ENCODE data around the gene CTSV.
"Not testable (repeated sequence)": the region's sequence is repeated elsewhere in the genome, so short reads cannot be mapped to it uniquely, and the experiment has no call there.

CTSV gene

DNA sequence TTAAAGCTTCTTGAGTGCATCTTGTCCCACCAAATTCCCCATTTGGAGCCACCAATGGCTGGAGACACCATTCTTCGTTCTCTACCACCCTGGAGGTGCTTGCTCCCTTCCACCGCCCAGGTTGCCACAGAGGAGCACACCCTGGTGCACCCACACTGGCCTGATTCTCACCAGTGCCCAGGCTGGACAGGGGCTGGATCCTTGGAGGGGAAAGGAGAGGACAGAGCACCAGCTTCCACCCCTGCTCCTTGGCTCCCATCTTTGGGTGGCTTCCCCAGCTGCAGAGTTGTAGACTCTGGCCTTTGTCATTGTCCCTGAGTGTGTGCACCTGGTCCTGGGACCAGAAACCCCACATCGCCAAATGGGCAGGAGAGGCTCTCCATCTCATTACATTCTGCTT, 21.9 kb upstream of the CTSV start:
- no peaks in the 10 kb centered on the region for H3K36me3 ChIP-seq (replicated peaks)
- no peaks in the 10 kb centered on the region for H3K4me1 ChIP-seq
- DNase-seq (ENCODE audit: low spot score in 2 of 2) = no peak
- H3K4me3 ChIP-seq = no peak overlapping the region
- in situ Hi-C loops (cut with MboI; ENCODE audit: low sequenced_read_pairs) = no loop called here
- no peaks in the 10 kb centered on the region for H3K27me3 ChIP-seq (ENCODE audit: low read depth)
- no peaks in the 10 kb centered on the region for H3K9me3 ChIP-seq

- Histone ChIP-seq H3K36me3 (replicated peaks) (no peaks in the 10 kb centered on the region), H3K9me3 (no peaks in the 10 kb centered on the region), H3K27me3 (ENCODE audit: low read depth) (no peaks in the 10 kb centered on the region), H3K4me1 (no peaks in the 10 kb centered on the region), H3K4me3 (no peak overlapping the region)
- in situ Hi-C loops (cut with MboI; ENCODE audit: low sequenced_read_pairs) = no loop called here
- no peak for DNase-seq (ENCODE audit: low spot score in 2 of 2)
Observed at GRCh38 chr9:97059626-97060025, 20.7 kb upstream of the CTSV start.

DNA sequence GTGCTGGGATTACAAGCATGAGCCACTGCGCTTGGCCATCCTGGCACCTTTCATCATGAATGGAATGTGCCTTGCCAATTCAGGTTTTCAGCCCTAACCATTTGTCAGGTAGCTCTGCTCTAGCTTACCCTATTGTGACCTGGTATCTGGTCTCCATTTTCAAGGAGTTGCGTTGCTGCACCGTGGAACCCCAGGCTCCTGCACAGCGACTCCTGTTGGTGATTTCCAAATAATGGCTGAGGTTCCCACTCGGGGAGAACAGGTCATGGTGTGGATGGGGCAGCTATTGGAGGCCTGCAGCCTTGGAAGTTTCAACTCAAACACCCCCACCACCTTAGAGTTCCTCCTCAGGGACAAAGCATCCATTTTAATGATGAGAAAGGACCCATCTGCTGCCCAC, 18.7 kb upstream of the CTSV start:
- no peak overlapping the region for H3K4me3 ChIP-seq
- no peaks in the 10 kb centered on the region for H3K9me3 ChIP-seq
- DNase-seq (ENCODE audit: low spot score in 2 of 2) = no peak
- H3K36me3 ChIP-seq (replicated peaks) = no peaks in the 10 kb centered on the region
- in situ Hi-C loops (cut with MboI; ENCODE audit: low sequenced_read_pairs) = no loop called here
- H3K4me1 ChIP-seq = no peaks in the 10 kb centered on the region
- no peaks in the 10 kb centered on the region for H3K27me3 ChIP-seq (ENCODE audit: low read depth)

GRCh38 chr9:97055891-97056290, 16.9 kb upstream of the CTSV start:
- H3K36me3 ChIP-seq (replicated peaks); DNase-seq (ENCODE audit: low spot score in 2 of 2); H3K4me1 ChIP-seq; in situ Hi-C loops (cut with MboI; ENCODE audit: low sequenced_read_pairs); H3K9me3 ChIP-seq; H3K4me3 ChIP-seq; H3K27me3 ChIP-seq (ENCODE audit: low read depth): not testable (repeated sequence)

DNA sequence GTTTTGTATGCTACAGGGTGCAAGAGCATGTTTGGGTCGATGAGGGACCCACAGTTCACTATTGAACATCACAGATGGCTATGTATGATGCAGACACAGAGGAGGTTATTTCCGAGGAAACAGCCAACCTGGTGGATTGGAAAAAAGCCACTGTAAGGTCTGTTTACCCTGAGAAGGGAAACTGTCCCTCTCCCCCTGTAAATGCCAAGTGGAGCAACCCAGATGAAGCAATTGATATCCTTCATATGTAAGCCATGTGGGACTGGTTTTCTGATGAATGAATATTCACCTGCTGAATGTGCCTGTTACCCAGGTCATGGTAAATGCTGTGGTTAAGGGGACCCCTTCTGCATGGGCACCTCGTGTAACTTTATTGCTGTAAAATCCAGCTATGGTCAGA, 14.8 kb upstream of the CTSV start:
- no peak for DNase-seq (ENCODE audit: low spot score in 2 of 2)
- H3K9me3 ChIP-seq = no peaks in the 10 kb centered on the region; the same call in 1 of the 2 replicates
- peaks cover 5% of the 10 kb centered on the region for H3K4me1 ChIP-seq
- H3K4me3 ChIP-seq = no peak overlapping the region
- no peaks in the 10 kb centered on the region for H3K27me3 ChIP-seq (ENCODE audit: low read depth)
- in situ Hi-C loops (cut with MboI; ENCODE audit: low sequenced_read_pairs) = no loop called here
- H3K36me3 ChIP-seq (replicated peaks) = no peaks in the 10 kb centered on the region

- H3K27me3 ChIP-seq (ENCODE audit: low read depth) = no peaks in the 10 kb centered on the region
- no peaks in the 10 kb centered on the region for H3K36me3 ChIP-seq (replicated peaks)
- no peaks in the 10 kb centered on the region; the same call in 1 of the 2 replicates for H3K9me3 ChIP-seq
- H3K4me3 ChIP-seq = no peak overlapping the region
- in situ Hi-C loops (cut with MboI; ENCODE audit: low sequenced_read_pairs) = no loop called here
- DNase-seq (ENCODE audit: low spot score in 2 of 2) = no peak
- H3K4me1 ChIP-seq = peaks cover 5% of the 10 kb centered on the region
Observed at GRCh38 chr9:97052735-97053134, 13.8 kb upstream of the CTSV start.

GRCh38 chr9:97046228-97046627, 7.3 kb upstream of the CTSV start:
- no peak for DNase-seq (ENCODE audit: low spot score in 2 of 2)
- no peaks in the 10 kb centered on the region for H3K36me3 ChIP-seq (replicated peaks)

GRCh38 chr9:97045300-97045699, 6.4 kb upstream of the CTSV start:
- Histone ChIP-seq H3K36me3 (replicated peaks) (no peaks in the 10 kb centered on the region), H3K27me3 (ENCODE audit: low read depth) (no peaks in the 10 kb centered on the region), H3K4me3 (no peak overlapping the region), H3K4me1 (peaks cover 14% of the 10 kb centered on the region), H3K9me3 (no peaks in the 10 kb centered on the region)
- in situ Hi-C loops (cut with MboI; ENCODE audit: low sequenced_read_pairs) = no loop called here
- DNase-seq (ENCODE audit: low spot score in 2 of 2) = no peak

More at GRCh38 chr9:97046228-97046627, 7.3 kb upstream of the CTSV start:
- Histone ChIP-seq H3K27me3 (ENCODE audit: low read depth) (no peaks in the 10 kb centered on the region), H3K9me3 (no peaks in the 10 kb centered on the region; the same call in 1 of the 2 replicates), H3K4me1 (peaks cover 11% of the 10 kb centered on the region), H3K4me3 (no peak overlapping the region)
- in situ Hi-C loops (cut with MboI; ENCODE audit: low sequenced_read_pairs) = no loop called here

GRCh38 chr9:97041898-97042297, 3.0 kb upstream of the CTSV start:
- peak; percentile 60 to 66 for DNase-seq (ENCODE audit: low spot score in 2 of 2)
- in situ Hi-C loops (cut with MboI; ENCODE audit: low sequenced_read_pairs) = no loop called here
- H3K36me3 ChIP-seq (replicated peaks) = peaks cover 9% of the 10 kb centered on the region
- peaks cover 17% of the 10 kb centered on the region for H3K4me1 ChIP-seq
- H3K9me3 ChIP-seq = no peaks in the 10 kb centered on the region
- H3K27me3 ChIP-seq (ENCODE audit: low read depth) = no peaks in the 10 kb centered on the region
- H3K4me3 ChIP-seq = no peak overlapping the region

DNA sequence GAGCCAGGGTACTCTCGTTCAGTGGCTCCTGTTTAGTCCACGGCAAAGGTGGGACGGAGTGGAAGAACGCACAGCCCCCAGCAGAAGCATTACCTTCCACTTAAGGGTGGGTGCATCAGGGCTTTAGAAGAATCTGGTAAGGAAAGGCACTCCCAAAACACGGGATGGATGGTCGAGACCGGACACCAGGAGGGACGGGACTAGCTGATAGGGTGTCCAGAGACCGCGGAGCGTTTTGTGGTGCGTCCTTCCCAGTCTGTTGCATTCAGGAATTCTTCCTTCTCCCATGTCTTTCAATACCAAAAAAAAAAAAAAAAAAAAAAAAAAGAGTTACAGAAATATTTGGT, 545 bp upstream of the CTSV start:
- Histone ChIP-seq H3K4me3 (peak overlapping the region; percentile 75), H3K27me3 (ENCODE audit: low read depth) (no peaks in the 10 kb centered on the region), H3K9me3 (no peaks in the 10 kb centered on the region), H3K4me1 (peaks cover 17% of the 10 kb centered on the region), H3K36me3 (replicated peaks) (peaks cover 22% of the 10 kb centered on the region)
- peak; percentile 53 to 77 for DNase-seq (ENCODE audit: low spot score in 2 of 2)
- in situ Hi-C loops (cut with MboI; ENCODE audit: low sequenced_read_pairs) = no loop called here

GRCh38 chr9:97023505-97023904, 15.4 kb downstream of the CTSV start:
- H3K36me3 ChIP-seq (replicated peaks); H3K4me1 ChIP-seq; H3K27me3 ChIP-seq (ENCODE audit: low read depth); in situ Hi-C loops (cut with MboI; ENCODE audit: low sequenced_read_pairs); H3K9me3 ChIP-seq; DNase-seq (ENCODE audit: low spot score in 2 of 2); H3K4me3 ChIP-seq: not testable (repeated sequence)

GRCh38 chr9:97013151-97014132, 25.5 kb downstream of the CTSV start:
- H3K9me3 ChIP-seq; H3K4me1 ChIP-seq; H3K27me3 ChIP-seq (ENCODE audit: low read depth); H3K36me3 ChIP-seq (replicated peaks); in situ Hi-C loops (cut with MboI; ENCODE audit: low sequenced_read_pairs): not testable (repeated sequence)
- peak; percentile 67 to 82 for DNase-seq (ENCODE audit: low spot score in 2 of 2)
- peak overlapping the region; percentile 54 for H3K4me3 ChIP-seq

DNA sequence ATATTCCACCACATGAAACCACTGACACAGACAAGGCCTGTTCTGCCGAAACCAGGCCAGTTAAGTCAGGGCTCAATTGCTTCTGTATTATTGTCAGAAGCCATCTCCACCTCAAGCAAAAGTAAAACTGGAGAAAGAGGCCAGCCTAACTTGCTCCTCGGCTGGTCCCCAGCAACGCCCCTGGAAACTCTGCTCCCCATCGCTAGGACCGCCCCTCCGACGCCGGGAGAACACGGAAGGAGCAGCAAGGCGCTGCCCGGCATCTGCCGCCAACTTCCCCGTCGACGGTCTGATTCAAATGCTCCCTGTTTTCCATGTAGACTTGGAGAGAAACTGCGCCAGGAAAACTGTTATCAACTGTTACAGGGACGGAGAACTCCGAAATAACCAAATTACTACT, 26.3 kb downstream of the CTSV start:
- H3K36me3 ChIP-seq (replicated peaks); in situ Hi-C loops (cut with MboI; ENCODE audit: low sequenced_read_pairs); H3K9me3 ChIP-seq; H3K4me1 ChIP-seq; H3K27me3 ChIP-seq (ENCODE audit: low read depth); DNase-seq (ENCODE audit: low spot score in 2 of 2): not testable (repeated sequence)
- peak overlapping the region; percentile 44 for H3K4me3 ChIP-seq

DNA sequence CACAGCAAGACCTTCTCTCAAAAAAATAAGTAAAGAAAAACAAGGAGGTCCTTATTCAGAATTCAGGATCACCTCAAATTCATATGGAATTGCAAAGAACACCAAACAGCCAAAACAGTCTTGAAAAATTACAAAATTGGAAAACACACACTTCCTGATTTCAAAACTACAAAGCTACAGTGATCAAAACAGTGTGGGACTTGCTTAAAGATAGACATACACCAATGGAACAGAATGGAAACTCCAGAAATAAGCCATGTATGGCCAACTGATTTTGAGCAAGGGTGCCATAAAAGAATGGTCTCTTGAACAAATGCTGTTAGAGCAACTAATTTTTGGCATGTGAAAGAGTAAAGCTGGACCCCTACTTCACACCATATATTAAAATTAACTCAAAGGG, 36.7 kb downstream of the CTSV start:
- H3K4me1 ChIP-seq; H3K27me3 ChIP-seq (ENCODE audit: low read depth); in situ Hi-C loops (cut with MboI; ENCODE audit: low sequenced_read_pairs); H3K36me3 ChIP-seq (replicated peaks); DNase-seq (ENCODE audit: low spot score in 2 of 2); H3K9me3 ChIP-seq; H3K4me3 ChIP-seq: not testable (repeated sequence)
